D721Med (cell line): Measurements from ENCODE around the gene KAT5.
"Not testable (repeated sequence)": the region's sequence is repeated elsewhere in the genome, so short reads cannot be mapped to it uniquely, and the experiment has no call there.

Experiments
- DNase-seq: peaks from one replicate; pipeline ENCODE4 v3.0.0; 2011; ENCODE audit warnings: low spot score; ENCODE audit not compliant: insufficient read length
- FAIRE-seq: peaks from 2 replicates; lab custom pipeline; 2011; peaks lifted over from hg19 to GRCh38; lab: Jason Lieb, UNC
- TF ChIP-seq, protein P1 (sequence below): IDR thresholded peaks from 2 replicates; pipeline ENCODE4 v1.5.1; 2012; ENCODE audit warnings: mild to moderate bottlenecking, control low read depth; ENCODE audit not compliant: insufficient read depth; ENCODE audit errors: missing control alignments

KAT5 gene

DNA sequence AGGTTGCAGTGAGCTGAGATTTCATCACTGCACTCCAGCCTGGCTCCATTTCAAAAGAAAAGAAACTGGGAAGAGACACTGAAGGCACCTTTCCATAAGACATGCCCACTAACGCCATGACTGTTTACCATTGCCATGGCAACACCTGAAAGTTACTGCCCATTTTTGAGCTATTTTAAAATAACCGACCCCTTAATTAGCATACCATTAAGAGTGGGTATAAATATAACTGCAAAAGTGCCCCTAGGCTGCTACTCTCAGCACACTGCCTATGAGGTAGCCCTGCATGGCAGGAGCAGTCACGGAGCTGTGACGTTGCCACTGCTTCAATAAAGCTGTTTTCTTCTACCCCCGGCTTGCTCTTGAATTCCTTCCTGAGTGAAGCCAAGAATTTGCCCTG lies 18.4 kb downstream of the KAT5 start:
- no peak for DNase-seq
- no peak for FAIRE-seq
- TF ChIP-seq, protein P1, sequence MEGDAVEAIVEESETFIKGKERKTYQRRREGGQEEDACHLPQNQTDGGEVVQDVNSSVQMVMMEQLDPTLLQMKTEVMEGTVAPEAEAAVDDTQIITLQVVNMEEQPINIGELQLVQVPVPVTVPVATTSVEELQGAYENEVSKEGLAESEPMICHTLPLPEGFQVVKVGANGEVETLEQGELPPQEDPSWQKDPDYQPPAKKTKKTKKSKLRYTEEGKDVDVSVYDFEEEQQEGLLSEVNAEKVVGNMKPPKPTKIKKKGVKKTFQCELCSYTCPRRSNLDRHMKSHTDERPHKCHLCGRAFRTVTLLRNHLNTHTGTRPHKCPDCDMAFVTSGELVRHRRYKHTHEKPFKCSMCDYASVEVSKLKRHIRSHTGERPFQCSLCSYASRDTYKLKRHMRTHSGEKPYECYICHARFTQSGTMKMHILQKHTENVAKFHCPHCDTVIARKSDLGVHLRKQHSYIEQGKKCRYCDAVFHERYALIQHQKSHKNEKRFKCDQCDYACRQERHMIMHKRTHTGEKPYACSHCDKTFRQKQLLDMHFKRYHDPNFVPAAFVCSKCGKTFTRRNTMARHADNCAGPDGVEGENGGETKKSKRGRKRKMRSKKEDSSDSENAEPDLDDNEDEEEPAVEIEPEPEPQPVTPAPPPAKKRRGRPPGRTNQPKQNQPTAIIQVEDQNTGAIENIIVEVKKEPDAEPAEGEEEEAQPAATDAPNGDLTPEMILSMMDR, result no peak

DNA sequence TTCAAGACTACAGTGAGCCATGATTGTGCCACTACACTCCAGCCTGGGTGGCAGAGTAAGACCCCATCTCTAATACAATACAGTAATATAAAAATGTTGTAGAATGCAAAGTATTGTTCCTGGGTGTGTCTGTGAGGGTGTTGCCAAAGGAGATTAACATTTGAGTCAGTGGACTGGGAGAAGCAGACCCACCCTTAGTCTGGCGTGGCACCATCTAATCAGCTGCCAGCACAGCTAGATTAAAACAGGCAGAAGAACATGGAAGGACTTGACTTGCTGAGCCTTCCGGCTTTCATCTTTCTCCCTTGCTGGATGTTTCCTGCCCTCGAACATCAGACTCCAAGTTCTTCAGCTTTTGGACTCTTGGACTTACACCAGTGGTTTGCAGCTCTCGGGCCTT lies 23.1 kb downstream of the KAT5 start:
- FAIRE-seq, DNase-seq: not testable (repeated sequence)

DNA sequence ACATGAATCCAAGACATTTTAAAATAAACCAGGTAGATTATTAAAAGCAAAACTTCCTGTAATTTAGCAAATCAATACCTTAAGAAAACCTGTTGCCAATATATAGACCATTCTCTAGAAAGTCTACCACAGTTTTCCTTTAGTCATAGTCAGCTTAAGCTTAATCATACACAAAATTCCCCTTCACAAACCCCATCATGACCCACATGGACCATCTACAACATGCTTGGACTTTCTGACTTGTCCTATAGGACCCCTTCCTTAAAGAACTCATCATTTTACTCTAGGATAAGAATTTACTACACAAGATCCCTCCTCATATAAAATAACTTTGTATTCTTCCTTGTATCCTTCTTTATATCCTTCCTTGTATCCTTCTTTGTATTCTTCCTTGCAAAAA lies 24.8 kb downstream of the KAT5 start:
- FAIRE-seq (no peak), DNase-seq (no peak)
- TF ChIP-seq, protein P1, result no peak

DNA sequence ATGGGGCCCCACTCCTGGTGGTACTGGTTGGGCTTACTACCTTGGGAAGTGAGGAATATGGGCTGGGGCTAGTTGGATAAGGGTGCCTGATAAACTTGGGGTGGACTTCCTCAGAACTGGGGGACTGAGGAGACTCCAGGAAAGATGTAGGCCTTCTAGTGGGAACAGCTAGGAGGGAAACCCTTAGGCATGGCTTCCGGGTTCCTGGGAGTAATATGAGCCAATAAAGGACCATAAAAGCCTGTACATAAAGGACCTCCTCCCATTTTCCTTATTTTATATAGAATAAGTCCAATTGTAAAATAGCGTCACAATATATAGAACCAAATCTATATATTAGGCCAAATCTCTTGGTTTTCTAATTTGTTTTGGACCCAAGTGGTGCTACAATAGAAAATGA lies 27.0 kb downstream of the KAT5 start:
- TF ChIP-seq, protein P1, result no peak
- FAIRE-seq (no peak), DNase-seq (no peak)

DNA sequence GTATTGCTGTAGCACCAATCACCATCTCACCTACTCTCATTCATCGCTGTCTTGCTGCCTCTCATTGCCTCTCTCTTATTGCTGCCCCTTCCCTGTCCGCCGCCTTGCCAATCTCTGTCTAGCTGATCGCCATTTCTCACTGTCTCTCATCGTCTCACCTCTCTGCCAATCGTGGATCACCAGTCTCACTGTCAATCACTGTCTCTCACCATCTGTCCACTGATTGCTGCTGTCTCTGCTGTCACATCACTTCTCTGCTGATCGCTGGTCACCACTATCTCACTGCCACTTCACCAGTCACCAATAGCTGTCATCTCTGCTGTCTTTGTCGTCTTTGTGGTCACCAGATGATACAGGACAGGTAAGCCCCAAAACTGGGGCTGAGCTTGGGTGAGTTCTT lies 29.1 kb downstream of the KAT5 start:
- DNase-seq (no peak), FAIRE-seq (no peak)
- TF ChIP-seq, protein P1, result no peak

DNA sequence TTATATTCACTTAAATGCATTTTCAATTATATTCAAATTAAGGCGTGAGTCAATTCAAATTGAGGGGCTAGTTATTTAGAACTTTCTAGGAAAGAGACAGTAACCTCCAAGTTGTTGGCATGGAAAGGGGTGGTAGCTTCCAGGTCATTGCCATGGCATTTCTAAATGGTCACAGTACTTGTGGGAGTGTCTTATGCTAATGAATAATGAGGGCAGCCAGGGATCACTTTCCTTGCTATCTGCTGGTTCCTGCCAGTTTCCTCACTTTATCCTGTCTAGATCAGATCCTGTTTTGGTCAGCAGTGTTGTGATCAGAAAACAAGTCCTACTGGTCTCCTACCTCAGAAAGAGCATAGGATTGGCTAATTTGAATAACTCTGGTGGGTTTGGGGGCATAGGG lies 30.3 kb downstream of the KAT5 start:
- DNase-seq (no peak), FAIRE-seq (no peak)
- TF ChIP-seq, protein P1, result no peak

DNA sequence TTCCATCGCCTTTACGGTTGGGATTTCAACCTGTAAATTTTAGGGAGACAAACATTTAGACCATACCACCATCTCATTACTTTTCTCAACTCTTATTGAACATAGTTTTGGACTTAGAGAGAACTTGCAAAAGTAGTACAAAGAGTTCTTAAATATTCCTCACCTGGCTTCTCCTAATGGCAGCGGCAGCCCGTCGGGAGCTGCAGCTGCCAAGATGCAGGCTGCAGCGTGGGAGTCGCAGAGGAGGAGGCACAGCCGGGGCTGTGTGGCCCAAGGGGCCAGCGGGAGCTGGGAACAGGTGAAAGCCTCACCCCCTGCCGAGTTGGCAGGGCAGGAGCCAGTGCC lies 31.6 kb downstream of the KAT5 start:
- FAIRE-seq (no peak), DNase-seq (no peak)
- TF ChIP-seq, protein P1, result no peak

DNA sequence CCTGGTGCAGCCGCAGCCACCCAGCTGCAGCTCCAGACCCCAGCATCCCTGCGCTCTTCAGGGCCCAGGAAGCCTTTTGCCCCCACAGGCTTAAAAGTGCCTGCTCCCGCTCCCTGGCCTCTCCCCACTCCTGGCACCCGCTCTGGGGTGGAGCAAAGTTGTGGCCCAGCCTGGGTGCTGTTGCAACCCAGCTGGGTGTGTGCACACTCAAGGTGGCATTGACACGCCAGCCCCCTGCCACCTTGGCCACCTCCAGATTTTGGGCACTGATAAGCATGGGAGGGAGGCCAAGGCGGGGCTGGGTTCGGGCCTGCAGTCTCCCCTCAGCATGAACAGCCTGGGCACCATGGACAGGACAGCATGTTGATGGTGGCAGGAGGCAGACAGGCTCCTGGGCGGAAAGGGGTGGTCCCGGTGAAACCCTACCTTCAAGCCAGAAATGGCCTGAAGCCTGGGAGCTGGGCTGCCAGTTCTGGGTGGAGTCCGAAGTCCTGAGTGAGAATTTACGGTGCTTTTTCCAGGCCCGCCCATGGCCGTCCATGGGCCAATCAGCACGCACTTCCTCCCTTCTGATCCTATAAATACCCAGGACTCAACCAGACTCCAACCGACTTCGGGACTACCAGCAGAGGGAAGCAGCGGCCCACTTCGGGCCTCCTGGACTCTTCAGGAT lies 32.1 kb downstream of the KAT5 start:
- TF ChIP-seq, protein P1, result peak; percentile 29
- DNase-seq, result no peak
- no peak for FAIRE-seq
